ENCODE data around the gene CPNE4.

The CPNE4 gene

GRCh38 chr3:131730581-131730980, 304.2 kb downstream of the CPNE4 start:
- DNase-seq: no peak

GRCh38 chr3:131729643-131730017, 305.2 kb downstream of the CPNE4 start:
- no peak for DNase-seq

- DNase-seq: no peak
Observed at GRCh38 chr3:131728898-131729642, 305.7 kb downstream of the CPNE4 start.

GRCh38 chr3:131725414-131725813, 309.4 kb downstream of the CPNE4 start:
- DNase-seq: no peak

GRCh38 chr3:131723343-131723742, 311.5 kb downstream of the CPNE4 start:
- no peak for DNase-seq

GRCh38 chr3:131717493-131717892, 317.3 kb downstream of the CPNE4 start:
- no peak for DNase-seq

- DNase-seq: no peak
Observed at GRCh38 chr3:131716943-131717342, 317.9 kb downstream of the CPNE4 start.

- no peak for DNase-seq
Observed at GRCh38 chr3:131716007-131716406, 318.8 kb downstream of the CPNE4 start.

- no peak for DNase-seq
Observed at GRCh38 chr3:131714585-131715220, 320.1 kb downstream of the CPNE4 start.

GRCh38 chr3:131713416-131714123, 321.2 kb downstream of the CPNE4 start:
- DNase-seq: no peak

- DNase-seq: no peak
Observed at GRCh38 chr3:131712662-131713061, 322.2 kb downstream of the CPNE4 start.

- DNase-seq: no peak
Observed at GRCh38 chr3:131711114-131711768, 323.6 kb downstream of the CPNE4 start.

- no peak for DNase-seq
Observed at GRCh38 chr3:131708241-131708640, 326.6 kb downstream of the CPNE4 start.

GRCh38 chr3:131705558-131706051, 329.2 kb downstream of the CPNE4 start:
- DNase-seq: no peak

GRCh38 chr3:131705099-131705498, 329.7 kb downstream of the CPNE4 start:
- DNase-seq: no peak

GRCh38 chr3:131704098-131704497, 330.7 kb downstream of the CPNE4 start:
- DNase-seq: no peak

- no peak for DNase-seq
Observed at GRCh38 chr3:131702146-131702545, 332.7 kb downstream of the CPNE4 start.

GRCh38 chr3:131701153-131701770, 333.6 kb downstream of the CPNE4 start:
- DNase-seq: no peak

- no peak for DNase-seq
Observed at GRCh38 chr3:131699001-131699400, 335.8 kb downstream of the CPNE4 start.

GRCh38 chr3:131694376-131694775, 340.4 kb downstream of the CPNE4 start:
- no peak for DNase-seq

GRCh38 chr3:131692356-131692755, 342.5 kb downstream of the CPNE4 start:
- no peak for DNase-seq

GRCh38 chr3:131690800-131691199, 344.0 kb downstream of the CPNE4 start:
- no peak for DNase-seq

- DNase-seq: no peak
Observed at GRCh38 chr3:131688370-131688769, 346.4 kb downstream of the CPNE4 start.

All from T-helper 9 cell (primary cell).